GM21717 (cell line): ENCODE data around the gene CLDN14.
"Not testable (repeated sequence)": the region's sequence is repeated elsewhere in the genome, so short reads cannot be mapped to it uniquely, and the experiment has no call there.

Experiments used
- ATAC-seq: cut with Tn5 transposase; IDR thresholded peaks from one replicate; pipeline ENCODE4 v1.9.1; 2021; ENCODE audit warnings: mild to moderate bottlenecking, moderate library complexity; ENCODE audit not compliant: unreplicated experiment

CLDN14 gene

DNA sequence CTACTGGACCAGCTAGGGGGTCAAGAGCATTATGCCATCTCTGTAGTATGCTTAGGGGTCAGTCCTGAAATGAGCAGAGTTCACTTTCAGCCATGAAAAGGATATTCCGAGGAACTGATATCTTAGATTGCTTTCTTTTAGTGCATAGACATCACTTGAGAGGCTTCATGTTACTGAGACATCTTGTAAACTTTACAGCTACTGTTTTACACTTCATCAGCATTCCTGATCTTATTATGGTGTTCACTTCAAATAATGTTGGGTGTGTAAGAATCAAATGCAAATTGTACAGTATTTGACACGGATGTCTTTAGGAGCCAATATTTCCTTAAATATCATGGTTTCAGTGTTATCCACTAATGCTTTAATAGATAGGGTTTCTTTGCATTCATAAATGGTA is 22.4 kb upstream of the CLDN14 start:
- ATAC-seq: no peak

DNA sequence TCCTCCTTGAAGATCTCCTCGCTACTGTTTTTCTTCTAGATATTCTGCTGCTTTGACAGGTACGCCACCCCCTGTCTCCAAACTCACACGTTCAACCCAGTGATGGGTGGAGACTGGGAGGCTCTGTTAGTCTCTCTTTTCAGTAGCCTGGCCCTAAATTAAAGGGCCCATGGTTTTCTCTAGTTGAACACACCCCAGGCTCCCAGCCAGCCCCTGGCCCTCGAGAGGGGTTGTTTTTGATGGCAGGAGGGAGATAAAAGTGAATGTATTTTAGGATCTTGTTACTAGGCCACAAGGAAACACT is 21.6 kb upstream of the CLDN14 start:
- no peak for ATAC-seq

DNA sequence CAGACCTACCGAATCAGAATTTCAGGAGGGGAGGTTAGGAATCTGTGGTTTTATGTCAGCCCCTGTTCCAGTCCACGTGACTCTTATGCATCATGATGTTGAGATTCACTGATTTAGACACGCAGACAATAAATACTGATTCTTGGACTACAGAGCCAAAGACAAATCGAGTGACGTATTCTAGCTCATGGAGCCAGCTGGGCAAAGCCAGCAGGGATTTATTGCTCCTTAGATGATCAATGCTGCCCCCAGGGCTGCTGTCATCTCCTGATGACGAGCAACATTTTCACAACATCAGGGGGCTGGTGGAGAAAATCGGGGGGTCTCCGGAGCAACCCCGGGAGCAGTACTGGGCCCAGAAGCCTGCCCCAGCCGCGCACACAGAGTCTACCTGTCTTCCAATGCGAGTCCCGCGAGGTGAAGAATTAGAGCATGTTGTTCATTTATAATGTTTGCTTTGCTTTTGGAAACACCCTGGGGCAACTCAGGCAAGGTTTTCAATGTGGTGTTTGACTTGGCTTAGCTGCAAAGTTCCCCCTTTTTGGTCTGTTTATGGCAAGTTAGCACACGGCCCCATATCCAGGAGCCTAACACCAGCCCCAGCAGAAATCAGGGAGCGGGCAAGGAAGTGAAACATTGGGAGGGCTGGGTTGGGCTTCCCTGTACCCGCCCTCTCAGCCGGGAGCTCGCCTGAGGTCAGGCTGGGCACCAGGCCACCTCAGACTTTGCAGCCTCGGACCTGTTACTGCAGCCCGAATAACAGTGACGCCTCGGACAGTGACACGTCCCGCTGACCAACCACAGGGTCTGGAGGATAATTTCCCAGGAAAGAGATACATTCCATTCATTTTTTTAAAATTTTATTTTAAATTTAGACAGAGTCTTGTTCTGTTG is 19.9 kb upstream of the CLDN14 start:
- ATAC-seq: no peak

GRCh38 chr21:36494557-36494956 is 14.6 kb upstream of the CLDN14 start:
- ATAC-seq: no peak

GRCh38 chr21:36491209-36491910 is 11.4 kb upstream of the CLDN14 start:
- ATAC-seq: no peak

DNA sequence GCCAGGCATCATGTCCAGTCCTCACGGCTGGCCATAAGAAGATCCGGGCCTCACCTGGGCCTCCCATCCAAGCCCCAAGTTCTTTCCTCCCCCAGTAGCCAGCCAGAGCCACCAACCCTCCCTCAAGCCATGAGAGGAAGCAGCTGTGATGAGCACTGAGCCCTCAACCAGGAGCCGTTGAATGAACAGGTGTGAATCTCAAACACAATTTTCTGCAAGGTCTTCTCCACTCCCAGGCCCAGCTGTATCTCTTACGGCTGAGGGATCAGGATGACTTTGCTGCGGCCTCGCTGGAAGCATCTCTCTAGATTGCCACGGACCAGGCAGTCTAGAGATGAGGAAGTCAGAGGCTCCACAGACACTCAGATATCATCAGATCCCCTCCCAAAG is 9.8 kb upstream of the CLDN14 start:
- no peak for ATAC-seq

GRCh38 chr21:36489103-36489775 is 9.3 kb upstream of the CLDN14 start:
- no peak for ATAC-seq

DNA sequence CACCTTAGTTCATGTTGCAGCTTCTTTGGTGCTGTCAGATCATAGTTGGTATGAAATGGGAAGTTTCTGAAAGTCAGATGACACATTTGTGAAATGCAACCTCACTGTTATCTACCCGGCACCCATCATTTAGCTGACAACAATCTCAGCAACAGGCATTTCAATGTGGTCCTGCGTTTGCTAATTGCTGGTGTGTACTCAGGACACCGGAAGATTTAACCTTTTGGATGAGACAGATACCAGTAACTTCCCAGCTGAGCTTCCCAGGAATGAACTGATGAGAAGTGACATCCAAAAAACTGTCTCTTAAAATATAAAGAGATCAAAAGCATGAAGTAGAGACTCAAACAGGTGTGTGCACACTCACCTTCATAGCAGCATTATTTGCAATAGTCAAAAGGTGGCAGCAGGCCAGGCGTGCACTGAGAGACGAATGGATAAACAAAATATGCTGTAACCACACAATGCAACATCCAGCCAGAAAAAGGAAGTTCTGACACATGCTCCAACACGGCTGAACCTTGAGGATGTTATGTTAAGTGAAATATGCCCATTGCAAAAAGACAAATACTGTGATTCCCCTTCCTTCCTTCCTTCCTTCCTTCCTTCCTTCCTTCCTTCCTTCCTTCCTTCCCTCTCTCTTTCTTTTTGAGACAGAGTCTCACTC is 7.9 kb upstream of the CLDN14 start:
- no peak for ATAC-seq

GRCh38 chr21:36486246-36486645 is 6.3 kb upstream of the CLDN14 start:
- ATAC-seq: no peak

DNA sequence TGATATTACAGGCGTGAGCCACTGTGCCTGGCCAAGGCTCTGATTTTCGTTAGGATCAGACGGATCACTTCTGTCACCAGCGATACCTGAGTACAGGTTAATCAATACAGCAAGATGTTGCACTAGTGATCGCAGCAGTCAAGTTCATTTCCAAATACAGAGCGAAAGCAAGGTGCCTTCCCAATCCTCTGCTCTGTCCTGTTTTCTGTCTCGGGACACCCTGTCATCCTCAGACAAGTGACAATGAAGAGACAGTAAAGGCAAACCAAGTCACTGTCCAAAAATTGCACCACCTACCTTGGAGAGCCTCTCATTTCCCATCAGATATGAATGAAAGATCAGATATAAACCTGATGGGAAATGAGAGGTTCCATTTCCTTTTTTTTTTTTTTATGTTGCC is 5.6 kb upstream of the CLDN14 start:
- no peak for ATAC-seq

- no peak for ATAC-seq
Observed at GRCh38 chr21:36483095-36483494, 3.2 kb upstream of the CLDN14 start.

DNA sequence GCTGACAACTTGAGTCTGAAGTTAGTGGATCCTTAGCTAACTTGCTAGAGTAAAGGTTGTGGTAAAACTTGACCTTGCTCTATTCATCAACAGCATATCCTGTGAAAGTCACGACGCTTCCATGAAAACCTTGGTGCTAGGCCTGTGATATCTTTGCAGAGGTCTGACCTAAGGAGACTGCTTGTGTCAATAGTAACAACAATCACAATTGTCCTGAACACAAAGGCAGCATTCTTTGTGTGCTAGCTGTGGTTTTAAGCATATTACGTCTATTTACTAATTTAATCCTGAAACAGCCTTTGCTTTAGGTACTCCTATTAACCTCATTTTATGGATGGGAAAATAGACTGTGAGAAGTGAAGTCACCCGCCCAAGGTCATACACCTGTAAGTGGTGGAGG is 2.8 kb upstream of the CLDN14 start:
- ATAC-seq: no peak

DNA sequence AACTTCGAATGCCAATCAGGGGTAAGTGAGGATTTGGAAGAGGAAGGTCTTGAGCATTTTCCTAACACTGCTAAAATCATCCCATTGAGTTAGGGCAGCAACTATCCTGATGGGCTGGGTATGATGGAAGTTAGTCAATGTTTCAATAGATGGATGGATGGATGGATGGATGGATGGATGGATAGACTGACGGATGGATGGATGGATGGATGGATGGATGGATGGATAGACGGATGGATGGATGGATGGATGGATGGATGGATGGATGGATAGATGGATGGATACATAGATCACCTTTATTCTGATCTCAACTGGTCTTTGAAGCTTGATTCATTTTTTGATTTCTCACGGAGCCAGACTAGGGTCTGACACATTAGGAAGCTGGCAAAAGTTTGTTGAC is 2.3 kb upstream of the CLDN14 start:
- ATAC-seq: no peak

GRCh38 chr21:36481639-36482038 is 1.7 kb upstream of the CLDN14 start:
- no peak for ATAC-seq

- ATAC-seq: no peak
Observed at GRCh38 chr21:36480618-36481017, 696 bp upstream of the CLDN14 start.

- no peak for ATAC-seq
Observed at GRCh38 chr21:36478941-36479340, 981 bp downstream of the CLDN14 start.

- ATAC-seq: no peak
Observed at GRCh38 chr21:36478207-36478701, 1.7 kb downstream of the CLDN14 start.

DNA sequence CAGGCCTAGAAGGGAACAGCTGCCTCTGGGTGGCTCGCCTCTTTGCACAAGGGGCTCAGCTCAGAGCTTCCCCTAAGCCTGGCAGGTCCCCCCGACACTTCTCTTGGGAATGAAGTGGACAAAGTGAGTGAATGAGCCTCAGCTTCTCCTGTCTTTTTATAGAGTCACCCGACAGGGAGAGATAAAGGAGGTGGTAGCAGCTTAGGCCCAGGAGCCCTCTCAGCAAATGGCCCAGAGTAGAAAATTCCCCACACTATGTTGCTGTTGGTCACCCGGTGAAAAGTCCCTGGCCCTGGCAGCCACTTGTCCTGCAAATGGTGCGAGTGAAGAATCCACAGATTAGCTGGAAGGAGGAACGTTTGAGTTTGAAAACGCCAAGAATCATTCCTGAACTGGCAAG is 2.4 kb downstream of the CLDN14 start:
- no peak for ATAC-seq

GRCh38 chr21:36477001-36477400 is 2.9 kb downstream of the CLDN14 start:
- no peak for ATAC-seq

DNA sequence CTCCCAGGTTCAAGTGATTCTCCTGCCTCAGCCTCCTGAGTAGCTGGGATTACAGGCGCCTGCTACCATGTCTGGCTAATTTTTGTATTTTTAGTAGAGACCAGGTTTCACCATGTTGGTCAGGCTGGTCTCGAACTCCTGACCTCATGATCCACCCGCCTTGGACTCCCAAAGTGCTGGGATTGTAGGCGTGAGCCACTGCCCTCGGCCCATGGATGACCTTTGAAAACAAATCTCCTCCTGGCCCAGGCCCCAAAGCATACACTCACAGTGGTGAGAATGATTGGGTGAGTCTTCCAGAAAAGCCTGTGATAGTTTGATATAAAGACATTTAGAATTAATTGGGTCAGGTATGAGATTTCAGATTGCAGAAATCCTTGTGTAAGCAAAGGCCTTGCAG is 3.4 kb downstream of the CLDN14 start:
- ATAC-seq: not testable (repeated sequence)

- no peak for ATAC-seq
Observed at GRCh38 chr21:36474591-36474990, 5.3 kb downstream of the CLDN14 start.
